OCI-LY1 (cell line): Measurements from ENCODE around the gene MXRA7.

Experiments
- H2AFZ ChIP-seq: fragments of 200-600 bp; sonication (generic), shearing (Covaris generic); 2 replicates; pipeline ENCODE4 v1.6.0; 2014; ENCODE audit warnings: antibody characterized with exemption, mild to moderate bottlenecking, low read length
- H3F3A ChIP-seq: fragments of 200-600 bp; sonication (generic), shearing (Covaris generic); 2 replicates; pipeline ENCODE4 v1.6.0; 2014; ENCODE audit warnings: mild to moderate bottlenecking, antibody characterized with exemption, low read length, moderate library complexity; ENCODE audit not compliant: insufficient read depth
- H3K27ac ChIP-seq: fragments of 200-600 bp; sonication (generic); 2 replicates; pipeline ENCODE4 v1.5.1; 2014; ENCODE audit warnings: low read length, mixed run types, mild to moderate bottlenecking, low read depth; ENCODE audit not compliant: poor library complexity, severe bottlenecking
- H3K27me3 ChIP-seq: fragments of 200-600 bp; sonication (generic); 2 replicates; pipeline ENCODE4 v1.6.0; 2014; ENCODE audit warnings: antibody characterized with exemption, mild to moderate bottlenecking, low read length, moderate library complexity; ENCODE audit not compliant: insufficient read depth
- H3K36me3 ChIP-seq: fragments of 200-600 bp; sonication (generic); 2 replicates; pipeline ENCODE4 v1.6.1; 2014; ENCODE audit warnings: mild to moderate bottlenecking, antibody characterized with exemption, low read length, moderate library complexity, mixed read lengths; ENCODE audit not compliant: insufficient read depth
- H3K4me1 ChIP-seq: fragments of 200-600 bp; sonication (generic); 2 replicates; pipeline ENCODE4 v1.5.1; 2014; ENCODE audit warnings: mild to moderate bottlenecking, low read length, moderate library complexity; ENCODE audit not compliant: insufficient read depth, severe bottlenecking
- H3K4me2 ChIP-seq: fragments of 200-600 bp; sonication (generic), shearing (Covaris generic); 2 replicates; pipeline ENCODE4 v1.6.1; 2014; ENCODE audit warnings: low read length
- H3K4me3 ChIP-seq: fragments of 200-600 bp; sonication (generic); 2 replicates; pipeline ENCODE4 v1.5.1; 2014; ENCODE audit warnings: low read length, low read depth, mild to moderate bottlenecking, mixed read lengths; ENCODE audit not compliant: poor library complexity, severe bottlenecking
- H3K79me2 ChIP-seq: fragments of 200-600 bp; shearing (Covaris generic); 2 replicates; pipeline ENCODE4 v1.6.1; 2016; ENCODE audit warnings: mixed run types, low read length, mixed read lengths; ENCODE audit not compliant: insufficient read depth
- H3K9ac ChIP-seq: fragments of 200-600 bp; sonication (generic), shearing (Covaris generic); 2 replicates; pipeline ENCODE4 v1.6.1; 2014; ENCODE audit warnings: mild to moderate bottlenecking, low read length, mixed read lengths
- H3K9me2 ChIP-seq: fragments of 200-600 bp; sonication (generic), shearing (Covaris generic); 2 replicates; pipeline ENCODE4 v1.6.1; 2014; ENCODE audit warnings: low read depth, mild to moderate bottlenecking, low read length, mixed read lengths
- H3K9me3 ChIP-seq: fragments of 200-600 bp; shearing (Covaris generic); 2 replicates; pipeline ENCODE4 v1.6.1; 2014; ENCODE audit warnings: low read length, mixed read lengths
- H4K20me1 ChIP-seq: fragments of 200-600 bp; sonication (generic), shearing (Covaris generic); 2 replicates; pipeline ENCODE4 v1.6.0; 2016; ENCODE audit warnings: mild to moderate bottlenecking, low read length; ENCODE audit not compliant: insufficient read depth
- EZH2 ChIP-seq: fragments of 200-600 bp; sonication (generic), shearing (Covaris generic); IDR thresholded peaks from 2 replicates; pipeline ENCODE4 v1.8.0; 2017; ENCODE audit warnings: borderline replicate concordance, mixed run types, mild to moderate bottlenecking, antibody characterized with exemption, low read length, moderate library complexity, mixed read lengths
- TF ChIP-seq, protein P1 (sequence below): fragments of 200-600 bp; sonication (generic), shearing (Covaris generic); IDR thresholded peaks from 2 replicates; pipeline ENCODE4 v1.5.1; 2017; ENCODE audit warnings: mild to moderate bottlenecking, antibody characterized with exemption, low read length, moderate library complexity, mixed read lengths

The MXRA7 gene

DNA sequence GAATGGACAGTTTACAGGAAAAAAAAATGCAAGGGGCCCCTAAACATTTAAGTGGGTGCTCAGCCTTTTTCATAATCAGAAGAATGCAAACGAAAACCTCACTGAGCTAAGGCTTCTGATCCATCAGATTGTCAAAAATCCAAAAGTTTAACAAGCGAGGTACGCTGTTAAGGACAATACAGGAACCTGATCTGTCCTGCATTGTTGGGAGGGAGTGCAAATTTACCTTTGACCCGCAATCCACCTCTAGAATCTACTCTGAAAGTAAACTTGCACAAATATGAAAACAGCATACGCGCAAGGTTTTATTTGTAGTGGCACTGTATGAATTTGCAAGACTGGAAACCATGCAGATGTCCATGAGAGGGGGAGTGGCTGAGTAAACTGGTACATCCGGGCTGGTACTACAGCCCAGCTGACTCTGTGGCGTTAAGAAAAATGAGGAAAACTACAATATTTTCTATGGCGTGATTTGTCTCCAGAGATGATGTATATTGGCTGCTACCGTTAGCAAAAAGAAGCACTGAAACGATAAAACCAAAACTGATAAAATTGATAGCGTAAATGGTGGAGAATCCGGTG lies 38.4 kb downstream of the MXRA7 start:
- peak overlapping the region; percentile 86 for H3K9ac ChIP-seq
- H3K27ac ChIP-seq: peak overlapping the region; percentile 63
- H3K4me1 ChIP-seq: peaks cover 25% of the 10 kb centered on the region
- H3K4me3 ChIP-seq: peak overlapping the region; percentile 75
- H3K36me3 ChIP-seq: no peaks in the 10 kb centered on the region; the same call in 1 of the 2 replicates
- peak overlapping the region; percentile 14; the same call in 1 of the 2 replicates for H2AFZ ChIP-seq
- peak overlapping the region; percentile 92 for H3K4me2 ChIP-seq
- H3K9me3 ChIP-seq: peaks cover 4% of the 10 kb centered on the region; the same call in 1 of the 2 replicates
- no peaks in the 10 kb centered on the region for H3F3A ChIP-seq
- no peaks in the 10 kb centered on the region for H3K27me3 ChIP-seq
- TF ChIP-seq, protein P1, sequence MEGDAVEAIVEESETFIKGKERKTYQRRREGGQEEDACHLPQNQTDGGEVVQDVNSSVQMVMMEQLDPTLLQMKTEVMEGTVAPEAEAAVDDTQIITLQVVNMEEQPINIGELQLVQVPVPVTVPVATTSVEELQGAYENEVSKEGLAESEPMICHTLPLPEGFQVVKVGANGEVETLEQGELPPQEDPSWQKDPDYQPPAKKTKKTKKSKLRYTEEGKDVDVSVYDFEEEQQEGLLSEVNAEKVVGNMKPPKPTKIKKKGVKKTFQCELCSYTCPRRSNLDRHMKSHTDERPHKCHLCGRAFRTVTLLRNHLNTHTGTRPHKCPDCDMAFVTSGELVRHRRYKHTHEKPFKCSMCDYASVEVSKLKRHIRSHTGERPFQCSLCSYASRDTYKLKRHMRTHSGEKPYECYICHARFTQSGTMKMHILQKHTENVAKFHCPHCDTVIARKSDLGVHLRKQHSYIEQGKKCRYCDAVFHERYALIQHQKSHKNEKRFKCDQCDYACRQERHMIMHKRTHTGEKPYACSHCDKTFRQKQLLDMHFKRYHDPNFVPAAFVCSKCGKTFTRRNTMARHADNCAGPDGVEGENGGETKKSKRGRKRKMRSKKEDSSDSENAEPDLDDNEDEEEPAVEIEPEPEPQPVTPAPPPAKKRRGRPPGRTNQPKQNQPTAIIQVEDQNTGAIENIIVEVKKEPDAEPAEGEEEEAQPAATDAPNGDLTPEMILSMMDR: no peak
- TF ChIP-seq EZH2: no peak
- H4K20me1 ChIP-seq: no peaks in the 10 kb centered on the region
- no peaks in the 10 kb centered on the region for H3K9me2 ChIP-seq
- H3K79me2 ChIP-seq: no peaks in the 10 kb centered on the region

DNA sequence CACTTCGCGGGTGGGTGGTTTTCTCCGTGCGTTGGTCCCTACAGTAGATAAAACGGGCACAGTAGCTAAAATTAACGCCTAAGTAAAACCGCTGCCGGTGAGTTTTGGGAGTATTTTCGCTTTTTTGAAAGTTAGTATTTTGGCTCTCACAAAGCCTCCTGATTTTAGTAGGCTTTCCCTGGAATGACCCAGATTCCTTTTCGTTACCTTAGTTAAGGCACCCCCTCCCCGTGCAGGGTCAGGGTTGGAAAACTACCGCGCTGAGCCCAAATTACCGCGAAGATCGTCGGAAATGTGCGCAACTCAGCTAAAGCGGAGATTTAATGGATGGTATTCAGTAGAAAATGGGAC lies 38.9 kb downstream of the MXRA7 start:
- H3K27ac ChIP-seq: peak overlapping the region; percentile 63
- no peaks in the 10 kb centered on the region; the same call in 1 of the 2 replicates for H3K36me3 ChIP-seq
- TF ChIP-seq EZH2: no peak
- TF ChIP-seq, protein P1: no peak
- peak overlapping the region; percentile 92 for H3K4me2 ChIP-seq
- peak overlapping the region; percentile 75 for H3K4me3 ChIP-seq
- no peaks in the 10 kb centered on the region for H4K20me1 ChIP-seq
- peaks cover 25% of the 10 kb centered on the region for H3K4me1 ChIP-seq
- no peaks in the 10 kb centered on the region for H3K79me2 ChIP-seq
- peak overlapping the region; percentile 14; the same call in 1 of the 2 replicates for H2AFZ ChIP-seq
- H3K9me2 ChIP-seq: no peaks in the 10 kb centered on the region
- H3F3A ChIP-seq: no peaks in the 10 kb centered on the region
- H3K27me3 ChIP-seq: no peaks in the 10 kb centered on the region
- H3K9ac ChIP-seq: peak overlapping the region; percentile 86
- H3K9me3 ChIP-seq: peaks cover 4% of the 10 kb centered on the region; the same call in 1 of the 2 replicates

GRCh38 chr17:76671123-76671911 lies 39.4 kb downstream of the MXRA7 start:
- peak overlapping the region; percentile 86 for H3K9ac ChIP-seq
- no peaks in the 10 kb centered on the region for H3K9me2 ChIP-seq
- TF ChIP-seq, protein P1: no peak
- TF ChIP-seq EZH2: no peak
- H3K36me3 ChIP-seq: no peaks in the 10 kb centered on the region; the same call in 1 of the 2 replicates
- no peaks in the 10 kb centered on the region for H3K79me2 ChIP-seq
- H3K4me3 ChIP-seq: peak overlapping the region; percentile 75
- H3K4me2 ChIP-seq: peak overlapping the region; percentile 74
- peak overlapping the region; percentile 47; the same call in 1 of the 2 replicates for H2AFZ ChIP-seq
- H4K20me1 ChIP-seq: no peaks in the 10 kb centered on the region
- peaks cover 4% of the 10 kb centered on the region; the same call in 1 of the 2 replicates for H3K9me3 ChIP-seq
- H3K4me1 ChIP-seq: peaks cover 25% of the 10 kb centered on the region
- H3F3A ChIP-seq: no peaks in the 10 kb centered on the region
- peak overlapping the region; percentile 71 for H3K27ac ChIP-seq
- H3K27me3 ChIP-seq: no peaks in the 10 kb centered on the region
